SH-SY5Y (cell line): ENCODE data around the gene CASK.

Source experiments
- GATA2 ChIP-seq: IDR thresholded peaks from 2 replicates; pipeline ENCODE4 v1.6.1; 2011; ENCODE audit warnings: mild to moderate bottlenecking, low read depth, low read length
- GATA3 ChIP-seq: IDR thresholded peaks from 2 replicates; pipeline ENCODE4 v1.6.1; 2011; ENCODE audit warnings: low read depth, mild to moderate bottlenecking, low read length, moderate library complexity

DNA sequence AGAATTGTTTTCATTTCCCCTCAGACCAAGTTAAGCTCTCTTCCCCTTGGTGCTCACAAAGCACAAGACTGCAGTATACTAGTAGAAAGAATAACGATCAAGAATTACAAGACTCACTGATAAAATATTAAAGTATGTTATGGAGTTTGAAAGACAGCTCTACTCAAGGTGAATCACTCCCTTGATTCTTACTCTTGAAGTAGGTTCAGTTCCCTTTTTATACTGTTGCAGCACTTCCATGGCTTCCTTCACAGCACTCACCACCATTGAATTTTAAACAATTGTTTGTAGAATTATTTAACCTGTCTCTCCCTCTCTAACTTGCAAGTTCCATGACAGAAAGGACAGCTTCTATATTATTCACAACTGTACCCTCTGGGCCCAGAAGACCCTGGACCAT lies 42.2 kb downstream of the CASK start:
- TF ChIP-seq GATA3 (no peak), GATA2 (no peak)
